Endodermal cell (in vitro differentiated cells): ENCODE measurements around the gene ADCY4. TPM values are rescaled to one million over a fixed set of nuclear protein-coding genes. Genes with fewer than 3 reads are reported as not detected.

Source experiments
- DNase-seq: peaks from one replicate; pipeline ENCODE4 v3.0.0-alpha.2; 2017
- H3K27ac ChIP-seq: 2 replicates; pipeline ENCODE4 v1.5.1; 2013; ENCODE audit warnings: mild to moderate bottlenecking, low read depth, low read length, moderate library complexity
- H3K27me3 ChIP-seq: 2 replicates; pipeline ENCODE4 v1.6.1; 2013; ENCODE audit warnings: mild to moderate bottlenecking, low read length, moderate library complexity; ENCODE audit not compliant: insufficient read depth, control insufficient read depth, poor library complexity, severe bottlenecking
- H3K36me3 ChIP-seq: 2 replicates; pipeline ENCODE4 v1.7.0; 2013; ENCODE audit warnings: mild to moderate bottlenecking, low read length, moderate library complexity; ENCODE audit not compliant: control insufficient read depth, insufficient read depth
- H3K4me1 ChIP-seq: one replicate; pipeline ENCODE4 v1.7.0; 2013; ENCODE audit warnings: low read length; ENCODE audit not compliant: control insufficient read depth, insufficient read depth
- H3K4me3 ChIP-seq: 2 replicates; pipeline ENCODE4 v1.5.1; 2013; ENCODE audit warnings: mild to moderate bottlenecking, low read length, moderate library complexity
- H3K9ac ChIP-seq: 2 replicates; pipeline ENCODE4 v1.6.1; 2013; ENCODE audit warnings: mild to moderate bottlenecking, low read length, moderate library complexity; ENCODE audit not compliant: poor library complexity, severe bottlenecking; ENCODE audit errors: extremely low read depth
- H3K9me3 ChIP-seq: 2 replicates; pipeline ENCODE4 v1.6.1; 2013; ENCODE audit warnings: mild to moderate bottlenecking, low read length, moderate library complexity; ENCODE audit not compliant: control insufficient read depth
- H3K27ac Mint-ChIP-seq: 2 replicates; pipeline ENCODE4 v1.8.0; 2020; ENCODE audit warnings: mixed read lengths
- H3K27me3 Mint-ChIP-seq: 2 replicates; pipeline ENCODE4 v1.8.0; 2021; ENCODE audit warnings: mild to moderate bottlenecking, mixed read lengths; ENCODE audit not compliant: insufficient read depth
- H3K36me3 Mint-ChIP-seq: 2 replicates; pipeline ENCODE4 v1.8.0; 2020; ENCODE audit warnings: low read depth, mixed read lengths
- H3K4me1 Mint-ChIP-seq: 2 replicates; pipeline ENCODE4 v1.8.0; 2020; ENCODE audit warnings: mixed read lengths
- H3K4me3 Mint-ChIP-seq: 2 replicates; pipeline ENCODE4 v1.8.0; 2020; ENCODE audit warnings: mild to moderate bottlenecking, moderate library complexity, mixed read lengths
- H3K9me3 Mint-ChIP-seq: 2 replicates; pipeline ENCODE4 v1.8.0; 2020; ENCODE audit warnings: mild to moderate bottlenecking, mixed read lengths
- WGBS, 2 experiments: methylation state at CpG; one replicate each; pipeline versions ENCODE4 v1.1.5 to v1.1.7; 2013; ENCODE audit warnings: missing lambda C conversion rate in 2 of 2, mixed read lengths in 1 of 2; ENCODE audit not compliant: insufficient coverage in 1 of 2, insufficient read length in 1 of 2; 5-methylcytosine and 5-hydroxymethylcytosine counted together
- total RNA-seq, 2 donors: library from RNA; stranded (reverse); fragmentation: NEBNext Ultra II Directional in 1 of 2; extraction: Animal tissue kit (Norgen Biotek cat#: 25700) in 1 of 2; gene quantifications; 2 replicates in 1 of 2; 3 replicates in 1 of 2; pipeline ENCODE4 v1.2.1, GENCODE V29; 2021
- TF ChIP-seq, protein P1 (sequence below): fragments of 200-600 bp; sonication (generic); conservative IDR thresholded peaks from 2 replicates; pipeline ENCODE4 v1.5.0; 2021; ENCODE audit warnings: antibody characterized with exemption, mild to moderate bottlenecking

The ADCY4 gene
- total RNA-seq, 2 donors from 2014 or later, result not detected

DNA sequence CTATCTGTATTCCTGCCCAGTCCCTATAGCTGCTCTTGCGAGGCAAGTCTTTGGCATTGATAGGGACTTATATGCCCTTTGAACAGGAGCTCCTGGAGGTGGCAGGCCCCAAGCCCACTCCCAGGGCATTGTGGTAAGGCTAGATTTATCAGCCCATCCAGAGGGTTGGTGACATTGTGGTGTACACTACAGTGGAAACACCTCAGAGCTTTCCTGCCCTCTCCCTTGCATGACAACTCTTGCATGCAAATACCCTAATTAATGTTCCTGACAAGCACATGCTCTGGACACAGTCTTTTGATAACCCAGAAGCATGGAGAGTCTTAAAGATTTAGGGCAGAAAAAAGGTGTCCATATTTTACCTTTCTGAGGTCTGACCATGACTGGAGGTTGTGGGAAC, 5.7 kb upstream of the ADCY4 start:
- 92 to 100% methylated on average over 1 of the region's 1 CpG for WGBS, 2 experiments
- H3K4me3 ChIP-seq, result no peak overlapping the region
- Mint-ChIP-seq H3K27me3 (peaks cover 94% of the 10 kb centered on the region), H3K36me3 (no peaks in the 10 kb centered on the region), H3K4me1 (peaks cover 13% of the 10 kb centered on the region), H3K4me3 (no peak overlapping the region), H3K27ac (no peak overlapping the region), H3K9me3 (no peaks in the 10 kb centered on the region)
- H3K9me3 ChIP-seq, result no peaks in the 10 kb centered on the region
- no peak overlapping the region for H3K27ac ChIP-seq
- H3K36me3 ChIP-seq, result no peaks in the 10 kb centered on the region
- TF ChIP-seq, protein P1, sequence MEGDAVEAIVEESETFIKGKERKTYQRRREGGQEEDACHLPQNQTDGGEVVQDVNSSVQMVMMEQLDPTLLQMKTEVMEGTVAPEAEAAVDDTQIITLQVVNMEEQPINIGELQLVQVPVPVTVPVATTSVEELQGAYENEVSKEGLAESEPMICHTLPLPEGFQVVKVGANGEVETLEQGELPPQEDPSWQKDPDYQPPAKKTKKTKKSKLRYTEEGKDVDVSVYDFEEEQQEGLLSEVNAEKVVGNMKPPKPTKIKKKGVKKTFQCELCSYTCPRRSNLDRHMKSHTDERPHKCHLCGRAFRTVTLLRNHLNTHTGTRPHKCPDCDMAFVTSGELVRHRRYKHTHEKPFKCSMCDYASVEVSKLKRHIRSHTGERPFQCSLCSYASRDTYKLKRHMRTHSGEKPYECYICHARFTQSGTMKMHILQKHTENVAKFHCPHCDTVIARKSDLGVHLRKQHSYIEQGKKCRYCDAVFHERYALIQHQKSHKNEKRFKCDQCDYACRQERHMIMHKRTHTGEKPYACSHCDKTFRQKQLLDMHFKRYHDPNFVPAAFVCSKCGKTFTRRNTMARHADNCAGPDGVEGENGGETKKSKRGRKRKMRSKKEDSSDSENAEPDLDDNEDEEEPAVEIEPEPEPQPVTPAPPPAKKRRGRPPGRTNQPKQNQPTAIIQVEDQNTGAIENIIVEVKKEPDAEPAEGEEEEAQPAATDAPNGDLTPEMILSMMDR, result no peak
- H3K27me3 ChIP-seq, result peaks cover 91% of the 10 kb centered on the region
- no peak overlapping the region for H3K9ac ChIP-seq
- no peaks in the 10 kb centered on the region for H3K4me1 ChIP-seq
- DNase-seq, result peak; percentile 18

DNA sequence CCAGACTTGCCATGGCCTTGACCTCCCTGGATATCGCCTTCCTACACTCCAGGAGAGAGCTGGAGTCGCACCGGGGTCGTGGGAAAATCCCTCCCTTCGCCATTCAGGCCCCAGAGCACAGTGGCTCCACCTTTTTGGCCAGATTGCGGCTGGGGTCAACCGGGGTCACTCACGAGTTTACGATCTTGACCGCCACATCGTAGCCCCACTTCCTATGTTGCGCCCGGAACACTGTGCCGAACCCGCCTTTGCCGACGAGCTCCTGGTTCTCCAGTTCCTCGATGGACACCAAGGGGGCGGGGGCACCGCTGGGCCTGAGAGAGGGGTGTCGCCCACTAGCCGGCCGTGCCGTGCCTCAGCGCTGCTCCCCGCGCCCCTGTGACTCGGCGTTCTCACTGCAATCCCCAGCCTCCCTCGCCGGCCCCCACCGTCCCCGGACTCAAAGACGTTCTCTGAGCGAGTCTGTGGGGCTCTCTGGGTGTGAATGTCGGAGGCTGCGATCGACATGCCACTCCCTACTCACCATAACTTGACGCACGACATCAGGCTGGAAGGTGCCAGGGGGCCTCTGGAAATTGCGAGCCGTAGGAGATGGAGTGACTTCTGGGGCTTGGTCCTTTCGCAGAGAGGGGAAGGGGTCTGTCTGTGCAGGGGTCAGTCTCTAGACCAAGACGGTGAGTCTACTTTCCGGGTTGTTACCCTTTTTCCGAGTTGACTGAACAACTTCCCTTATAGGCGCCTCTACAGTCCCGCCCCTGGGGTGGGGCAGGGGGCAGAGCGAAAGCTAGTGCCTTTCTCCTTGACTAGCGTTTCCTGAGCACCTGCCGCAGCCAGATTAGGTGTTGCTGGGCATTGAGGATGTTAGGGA, 4.6 kb upstream of the ADCY4 start, which contains the start of gene RIPK3:
RIPK3 (minus strand) TSS at position 708 of the 868 bp plus-strand sequence; CDS start at position 543, 165 bp downstream.
- no peaks in the 10 kb centered on the region for H3K36me3 ChIP-seq
- 16 to 35% methylated on average over 19 to 50 of the region's 51 CpGs for WGBS, 2 experiments
- H3K27ac Mint-ChIP-seq, result no peak within 1 kb of the TSS
- H3K9me3 ChIP-seq, result no peaks in the 10 kb centered on the region
- H3K27me3 ChIP-seq, result peaks cover 94% of the 10 kb centered on the region
- peak within 1 kb of the TSS; percentile 58 for H3K4me3 Mint-ChIP-seq
- H3K36me3 Mint-ChIP-seq, result no peaks in the 10 kb centered on the region
- DNase-seq, result peak; percentile 77
- no peak within 1 kb of the TSS for H3K9ac ChIP-seq
- TF ChIP-seq, protein P1, result no peak
- H3K4me1 Mint-ChIP-seq, result peaks cover 15% of the 10 kb centered on the region
- no peak within 1 kb of the TSS for H3K27ac ChIP-seq
- H3K4me1 ChIP-seq, result no peaks in the 10 kb centered on the region
- H3K27me3 Mint-ChIP-seq, result peaks cover 94% of the 10 kb centered on the region
- peak within 1 kb of the TSS; percentile 77 for H3K4me3 ChIP-seq
- no peaks in the 10 kb centered on the region for H3K9me3 Mint-ChIP-seq

DNA sequence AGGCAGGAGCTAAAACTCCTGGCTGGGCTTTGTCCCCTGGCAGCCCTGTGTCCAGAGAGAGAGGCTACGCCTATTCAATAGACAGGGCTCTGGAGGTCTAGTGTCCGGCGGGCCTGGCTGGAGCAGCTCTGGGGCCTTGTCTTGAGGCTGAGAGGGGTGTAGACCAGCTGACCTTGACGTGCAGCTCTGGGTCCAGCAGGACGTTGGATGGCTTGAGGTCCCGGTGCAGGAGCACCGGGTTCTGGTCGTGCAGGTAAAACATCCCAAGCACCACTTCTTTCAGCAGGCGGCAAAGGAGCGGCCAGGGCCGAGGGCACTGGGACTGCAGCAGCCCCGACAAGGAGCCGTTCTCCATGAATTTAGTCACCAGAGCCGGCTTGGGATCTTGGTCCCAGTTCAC, 4.0 kb upstream of the ADCY4 start:
- Histone ChIP-seq H3K9ac (no peak overlapping the region), H3K9me3 (no peaks in the 10 kb centered on the region), H3K4me1 (peaks cover 4% of the 10 kb centered on the region), H3K36me3 (no peaks in the 10 kb centered on the region), H3K27ac (no peak overlapping the region), H3K27me3 (peaks cover 97% of the 10 kb centered on the region), H3K4me3 (no peak overlapping the region)
- Mint-ChIP-seq H3K36me3 (no peaks in the 10 kb centered on the region), H3K4me3 (peak overlapping the region; percentile 58), H3K4me1 (peaks cover 15% of the 10 kb centered on the region), H3K9me3 (no peaks in the 10 kb centered on the region), H3K27me3 (peaks cover 95% of the 10 kb centered on the region), H3K27ac (no peak overlapping the region)
- WGBS, 2 experiments, result 75 to 82% methylated on average over 10 to 14 of the region's 14 CpGs
- TF ChIP-seq, protein P1, result no peak
- no peak for DNase-seq
